Peyer's patch (tissue), 4 donors: ENCODE measurements around the gene F7.

Experiments used
- POLR2A ChIP-seq, 2 donors: fragments of 450-650 bp; IDR thresholded peaks; one replicate each; pipeline ENCODE4 v1.5.1; 2017; ENCODE audit warnings: antibody characterized with exemption in 2 of 2, mild to moderate bottlenecking in 2 of 2, moderate library complexity in 2 of 2
- TF ChIP-seq, protein P1 (sequence below), 6 experiments: fragments of 450-650 bp in 4 of 6; fragments of 200-600 bp in 2 of 6; sonication (generic) in 1 of 6; IDR thresholded peaks; one replicate each; pipeline ENCODE4 v1.5.1; 2017 to 2019; ENCODE audit warnings: antibody characterized with exemption in 6 of 6, mild to moderate bottlenecking in 3 of 6, moderate library complexity in 1 of 6

DNA sequence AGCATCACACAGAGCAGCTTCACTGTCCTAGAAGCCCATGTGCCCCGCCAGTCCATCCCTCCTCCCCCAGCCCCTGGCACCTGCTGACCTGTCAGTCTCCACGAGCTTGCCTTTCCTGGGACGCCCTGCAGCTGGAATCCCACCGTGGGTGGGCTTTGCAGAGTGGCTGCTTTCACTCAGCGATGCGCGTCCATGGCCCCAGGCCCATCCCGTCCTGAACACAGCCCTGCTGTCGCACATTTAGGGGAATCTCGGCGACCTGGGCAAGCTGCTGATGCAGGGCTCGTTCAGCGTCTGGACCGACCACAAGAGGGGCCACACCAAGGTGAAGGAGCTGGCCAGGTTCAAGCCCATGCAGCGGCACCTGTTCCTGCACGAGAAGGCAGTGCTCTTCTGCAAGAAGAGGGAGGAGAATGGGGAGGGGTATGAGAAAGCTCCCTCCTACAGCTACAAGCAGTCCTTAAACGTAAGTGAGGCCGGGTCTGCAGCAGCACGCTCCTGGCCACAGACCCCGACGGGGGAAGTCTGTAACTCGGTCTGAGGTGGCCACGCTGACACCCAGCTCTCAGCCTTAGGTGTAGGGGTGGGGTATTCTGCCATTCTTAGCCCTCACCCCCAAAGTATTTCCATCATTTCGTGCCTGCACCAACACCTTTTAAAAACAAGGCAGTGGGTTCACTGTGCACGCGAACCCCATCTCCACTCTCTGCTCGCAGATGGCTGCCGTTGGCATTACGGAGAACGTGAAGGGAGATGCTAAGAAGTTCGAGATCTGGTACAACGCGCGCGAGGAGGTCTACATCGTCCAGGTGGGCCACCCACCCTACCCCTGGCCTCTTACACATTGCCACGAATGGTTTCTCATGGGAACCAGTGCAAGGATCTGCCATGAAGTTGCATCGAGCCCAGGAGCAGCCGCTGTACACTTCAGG is 18.3 kb upstream of the F7 start:
- TF ChIP-seq POLR2A (IDR thresholded peaks at IDR 0.05): no peak
- TF ChIP-seq, protein P1, sequence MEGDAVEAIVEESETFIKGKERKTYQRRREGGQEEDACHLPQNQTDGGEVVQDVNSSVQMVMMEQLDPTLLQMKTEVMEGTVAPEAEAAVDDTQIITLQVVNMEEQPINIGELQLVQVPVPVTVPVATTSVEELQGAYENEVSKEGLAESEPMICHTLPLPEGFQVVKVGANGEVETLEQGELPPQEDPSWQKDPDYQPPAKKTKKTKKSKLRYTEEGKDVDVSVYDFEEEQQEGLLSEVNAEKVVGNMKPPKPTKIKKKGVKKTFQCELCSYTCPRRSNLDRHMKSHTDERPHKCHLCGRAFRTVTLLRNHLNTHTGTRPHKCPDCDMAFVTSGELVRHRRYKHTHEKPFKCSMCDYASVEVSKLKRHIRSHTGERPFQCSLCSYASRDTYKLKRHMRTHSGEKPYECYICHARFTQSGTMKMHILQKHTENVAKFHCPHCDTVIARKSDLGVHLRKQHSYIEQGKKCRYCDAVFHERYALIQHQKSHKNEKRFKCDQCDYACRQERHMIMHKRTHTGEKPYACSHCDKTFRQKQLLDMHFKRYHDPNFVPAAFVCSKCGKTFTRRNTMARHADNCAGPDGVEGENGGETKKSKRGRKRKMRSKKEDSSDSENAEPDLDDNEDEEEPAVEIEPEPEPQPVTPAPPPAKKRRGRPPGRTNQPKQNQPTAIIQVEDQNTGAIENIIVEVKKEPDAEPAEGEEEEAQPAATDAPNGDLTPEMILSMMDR (IDR thresholded peaks at IDR 0.05): no peak
